HepG2 (cell line): Measurements from ENCODE around the gene SGSH.

Source experiments
- CTCF ChIP-seq: sonication (generic); formaldehyde crosslinking; IDR thresholded peaks from 2 replicates; pipeline ENCODE4 v1.5.0; 2020; ENCODE audit warnings: mild to moderate bottlenecking, missing genetic modification reagents, moderate library complexity
- FOXA1 ChIP-seq, 2 experiments: fragments of 450-650 bp in 1 of 2; sonication (generic) in 1 of 2; formaldehyde crosslinking in 1 of 2; IDR thresholded peaks; 2 replicates each; pipeline versions ENCODE4 v1.4.0 to v1.6.1; 2016 to 2020; ENCODE audit warnings: missing genetic modification reagents in 1 of 2
- FOXK1 ChIP-seq: sonication (generic); formaldehyde crosslinking; IDR thresholded peaks from 2 replicates; pipeline ENCODE4 v1.4.0; 2020; ENCODE audit warnings: low read depth, missing genetic modification reagents, borderline replicate concordance
- PBX3 ChIP-seq: sonication (generic); formaldehyde crosslinking; IDR thresholded peaks from 2 replicates; pipeline ENCODE4 v1.8.1; 2023; ENCODE audit warnings: missing genetic modification reagents, inconsistent platforms, borderline replicate concordance
- SRY ChIP-seq: sonication (generic); formaldehyde crosslinking; IDR thresholded peaks from 2 replicates; pipeline ENCODE4 v1.8.0; 2022; ENCODE audit warnings: mild to moderate bottlenecking, missing genetic modification reagents
- TFE3 ChIP-seq: IDR thresholded peaks from 2 replicates; pipeline ENCODE4 v1.6.1; 2016
- ZBTB14 ChIP-seq: sonication (generic); formaldehyde crosslinking; IDR thresholded peaks from 2 replicates; pipeline ENCODE4 v1.4.0; 2020; ENCODE audit warnings: missing genetic modification reagents
- ZSCAN30 ChIP-seq: sonication (generic); formaldehyde crosslinking; IDR thresholded peaks from 2 replicates; pipeline ENCODE4 v1.5.0; 2020; ENCODE audit warnings: mild to moderate bottlenecking, missing genetic modification reagents
- TF ChIP-seq, protein P1 (sequence below): sonication (generic); formaldehyde crosslinking; IDR thresholded peaks from 2 replicates; pipeline ENCODE4 v1.4.0; 2020; ENCODE audit warnings: missing genetic modification reagents

- TF ChIP-seq CTCF (CRISPR knock-in tag) (no peak), SRY (no peak), ZBTB14 (CRISPR knock-in tag) (no peak), FOXK1 (CRISPR knock-in tag) (no peak), ZSCAN30 (no peak), TFE3 (CRISPR knock-in tag) (no peak), FOXA1 (IDR thresholded peaks at IDR 0.05) (no peak), FOXA1 (CRISPR knock-in tag; IDR thresholded peaks at IDR 0.05) (no peak), PBX3 (CRISPR knock-in tag) (no peak)
- TF ChIP-seq, protein P1, sequence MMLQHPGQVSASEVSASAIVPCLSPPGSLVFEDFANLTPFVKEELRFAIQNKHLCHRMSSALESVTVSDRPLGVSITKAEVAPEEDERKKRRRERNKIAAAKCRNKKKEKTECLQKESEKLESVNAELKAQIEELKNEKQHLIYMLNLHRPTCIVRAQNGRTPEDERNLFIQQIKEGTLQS (CRISPR knock-in tag), result no peak
These were observed 1.7 kb downstream of the SGSH start for GRCh38 chr17:80218391-80218790.
